ENCODE results near the gene NT5DC3. TPM values are rescaled to one million over a fixed set of nuclear protein-coding genes. Genes with fewer than 3 reads are reported as not detected.

Gene NT5DC3
- total RNA-seq, 3 donors from 2014 or later (not counting 1 experiment from before 2014, with no cell fraction given): 1.1 to 2.1 (median 1.4) TPM

- Mint-ChIP-seq H3K4me3 (no peak overlapping the region), H3K27me3 (ENCODE audit: low read depth in 2 of 2) (no peaks in the 10 kb centered on the region), H3K4me1 (no peaks in the 10 kb centered on the region), H3K27ac (no peak overlapping the region), H3K9me3 (no peaks in the 10 kb centered on the region), H3K36me3 (no peaks in the 10 kb centered on the region)
- intact Hi-C loops (cut with micrococcal nuclease): no loop called here
- no peaks in the 10 kb centered on the region for H3K9me3 ChIP-seq (ENCODE audit: control insufficient read depth, insufficient read depth, low read length)
- ATAC-seq (no peak), DNase-seq (no peak)
- H3K36me3 ChIP-seq (ENCODE audit: control insufficient read depth, insufficient read depth, low read length): no peaks in the 10 kb centered on the region
- H3K4me1 ChIP-seq (ENCODE audit: control insufficient read depth, insufficient read depth, low read length): peaks cover 5% of the 10 kb centered on the region
- no peak overlapping the region for H3K4me3 ChIP-seq (ENCODE audit: low read length)
- no peak overlapping the region for H3K27ac ChIP-seq (ENCODE audit: low read length)
- TF ChIP-seq, protein P1, sequence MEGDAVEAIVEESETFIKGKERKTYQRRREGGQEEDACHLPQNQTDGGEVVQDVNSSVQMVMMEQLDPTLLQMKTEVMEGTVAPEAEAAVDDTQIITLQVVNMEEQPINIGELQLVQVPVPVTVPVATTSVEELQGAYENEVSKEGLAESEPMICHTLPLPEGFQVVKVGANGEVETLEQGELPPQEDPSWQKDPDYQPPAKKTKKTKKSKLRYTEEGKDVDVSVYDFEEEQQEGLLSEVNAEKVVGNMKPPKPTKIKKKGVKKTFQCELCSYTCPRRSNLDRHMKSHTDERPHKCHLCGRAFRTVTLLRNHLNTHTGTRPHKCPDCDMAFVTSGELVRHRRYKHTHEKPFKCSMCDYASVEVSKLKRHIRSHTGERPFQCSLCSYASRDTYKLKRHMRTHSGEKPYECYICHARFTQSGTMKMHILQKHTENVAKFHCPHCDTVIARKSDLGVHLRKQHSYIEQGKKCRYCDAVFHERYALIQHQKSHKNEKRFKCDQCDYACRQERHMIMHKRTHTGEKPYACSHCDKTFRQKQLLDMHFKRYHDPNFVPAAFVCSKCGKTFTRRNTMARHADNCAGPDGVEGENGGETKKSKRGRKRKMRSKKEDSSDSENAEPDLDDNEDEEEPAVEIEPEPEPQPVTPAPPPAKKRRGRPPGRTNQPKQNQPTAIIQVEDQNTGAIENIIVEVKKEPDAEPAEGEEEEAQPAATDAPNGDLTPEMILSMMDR (IDR thresholded peaks at IDR 0.05): no peak
- 95% methylated on average over 6 of the region's 6 CpGs for WGBS (ENCODE audit: insufficient coverage)
- H3K27me3 ChIP-seq (ENCODE audit: control insufficient read depth, insufficient read depth, low read length): no peaks in the 10 kb centered on the region
Observed at GRCh38 chr12:103808239-103808880, 32.7 kb downstream of the NT5DC3 start.

DNA sequence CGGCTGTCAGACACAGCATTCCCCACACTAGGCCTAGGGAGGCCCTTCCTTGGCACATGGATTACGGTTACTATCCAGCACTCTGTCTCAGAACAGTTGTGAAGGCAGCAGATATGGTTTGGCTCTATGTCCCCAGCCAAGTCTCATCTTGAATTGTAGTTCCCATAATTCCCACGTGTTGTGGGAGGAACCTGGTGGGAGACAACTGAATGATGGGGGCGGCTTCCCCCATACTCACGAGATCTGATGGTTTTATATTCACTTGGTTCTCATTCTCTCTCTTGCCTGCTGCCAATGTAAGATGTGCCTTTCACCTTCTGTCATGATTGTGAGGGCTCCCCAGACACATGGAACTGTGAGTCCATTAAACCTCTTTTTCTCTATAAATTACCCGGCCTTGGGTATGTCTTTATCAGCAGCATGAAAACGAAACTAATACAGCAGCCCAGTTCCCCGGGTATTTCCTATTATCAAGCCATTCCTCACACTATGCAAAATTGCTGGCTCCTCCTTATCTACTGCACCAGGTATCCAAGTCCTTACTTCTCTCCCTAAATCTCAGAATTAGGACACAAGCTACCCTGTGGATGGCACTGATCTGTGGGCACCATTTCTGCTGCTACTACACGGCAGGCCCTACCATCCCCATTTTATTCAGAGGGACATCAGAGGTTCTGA is 33.3 kb downstream of the NT5DC3 start:
- H3K36me3 ChIP-seq (ENCODE audit: control insufficient read depth, insufficient read depth, low read length): no peaks in the 10 kb centered on the region
- H3K27me3 ChIP-seq (ENCODE audit: control insufficient read depth, insufficient read depth, low read length): no peaks in the 10 kb centered on the region
- no peak overlapping the region for H3K4me3 Mint-ChIP-seq
- peaks cover 5% of the 10 kb centered on the region for H3K4me1 ChIP-seq (ENCODE audit: control insufficient read depth, insufficient read depth, low read length)
- 86% methylated on average over 8 of the region's 9 CpGs for WGBS (ENCODE audit: insufficient coverage)
- H3K4me1 Mint-ChIP-seq: no peaks in the 10 kb centered on the region
- intact Hi-C loops (cut with micrococcal nuclease): no loop called here
- no peaks in the 10 kb centered on the region for H3K9me3 ChIP-seq (ENCODE audit: control insufficient read depth, insufficient read depth, low read length)
- no peaks in the 10 kb centered on the region for H3K9me3 Mint-ChIP-seq
- ATAC-seq (no peak), DNase-seq (no peak)
- H3K4me3 ChIP-seq (ENCODE audit: low read length): no peak overlapping the region
- H3K27ac ChIP-seq (ENCODE audit: low read length): no peak overlapping the region
- no peaks in the 10 kb centered on the region for H3K27me3 Mint-ChIP-seq (ENCODE audit: low read depth in 2 of 2)
- no peaks in the 10 kb centered on the region for H3K36me3 Mint-ChIP-seq
- TF ChIP-seq, protein P1 (IDR thresholded peaks at IDR 0.05): no peak
- H3K27ac Mint-ChIP-seq: no peak overlapping the region

GRCh38 chr12:103806803-103807202 is 34.2 kb downstream of the NT5DC3 start:
- Mint-ChIP-seq H3K4me1 (no peaks in the 10 kb centered on the region), H3K36me3 (no peaks in the 10 kb centered on the region), H3K27me3 (ENCODE audit: low read depth in 2 of 2) (no peaks in the 10 kb centered on the region), H3K9me3 (no peaks in the 10 kb centered on the region), H3K4me3 (no peak overlapping the region), H3K27ac (no peak overlapping the region)
- WGBS (ENCODE audit: insufficient coverage): 92% methylated on average over 4 of the region's 4 CpGs
- no peaks in the 10 kb centered on the region for H3K27me3 ChIP-seq (ENCODE audit: control insufficient read depth, insufficient read depth, low read length)
- no peaks in the 10 kb centered on the region for H3K9me3 ChIP-seq (ENCODE audit: control insufficient read depth, insufficient read depth, low read length)
- H3K4me1 ChIP-seq (ENCODE audit: control insufficient read depth, insufficient read depth, low read length): peaks cover 5% of the 10 kb centered on the region
- H3K36me3 ChIP-seq (ENCODE audit: control insufficient read depth, insufficient read depth, low read length): no peaks in the 10 kb centered on the region
- TF ChIP-seq, protein P1 (IDR thresholded peaks at IDR 0.05): no peak
- H3K27ac ChIP-seq (ENCODE audit: low read length): no peak overlapping the region
- no peak for DNase-seq
- H3K4me3 ChIP-seq (ENCODE audit: low read length): no peak overlapping the region
- no peak for ATAC-seq
- intact Hi-C loops (cut with micrococcal nuclease): no loop called here
